Measurements from ENCODE around the gene FBXL4.

DNA sequence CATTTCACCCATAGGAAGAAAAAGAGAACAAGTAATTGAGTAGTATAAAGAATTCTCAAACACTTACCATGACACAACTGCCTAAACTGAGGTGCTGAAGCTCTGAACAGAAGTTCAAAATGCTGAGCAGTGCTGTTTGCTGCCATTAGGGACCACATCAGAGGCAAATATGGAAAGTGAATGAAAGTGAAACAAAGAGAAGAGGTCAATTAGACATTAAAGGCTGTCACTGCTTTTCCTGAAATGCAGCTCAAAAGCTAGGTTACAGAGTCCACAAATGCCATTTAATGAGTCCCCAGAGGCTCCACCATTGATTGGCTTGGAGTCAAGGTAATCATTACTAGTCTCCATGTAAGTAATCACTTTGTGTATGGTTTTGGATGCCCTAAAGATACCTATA is 67.3 kb downstream of the FBXL4 start:
- no peak for TF ChIP-seq POLR2A (IDR thresholded peaks at IDR 0.05)
- TF ChIP-seq, protein P1, sequence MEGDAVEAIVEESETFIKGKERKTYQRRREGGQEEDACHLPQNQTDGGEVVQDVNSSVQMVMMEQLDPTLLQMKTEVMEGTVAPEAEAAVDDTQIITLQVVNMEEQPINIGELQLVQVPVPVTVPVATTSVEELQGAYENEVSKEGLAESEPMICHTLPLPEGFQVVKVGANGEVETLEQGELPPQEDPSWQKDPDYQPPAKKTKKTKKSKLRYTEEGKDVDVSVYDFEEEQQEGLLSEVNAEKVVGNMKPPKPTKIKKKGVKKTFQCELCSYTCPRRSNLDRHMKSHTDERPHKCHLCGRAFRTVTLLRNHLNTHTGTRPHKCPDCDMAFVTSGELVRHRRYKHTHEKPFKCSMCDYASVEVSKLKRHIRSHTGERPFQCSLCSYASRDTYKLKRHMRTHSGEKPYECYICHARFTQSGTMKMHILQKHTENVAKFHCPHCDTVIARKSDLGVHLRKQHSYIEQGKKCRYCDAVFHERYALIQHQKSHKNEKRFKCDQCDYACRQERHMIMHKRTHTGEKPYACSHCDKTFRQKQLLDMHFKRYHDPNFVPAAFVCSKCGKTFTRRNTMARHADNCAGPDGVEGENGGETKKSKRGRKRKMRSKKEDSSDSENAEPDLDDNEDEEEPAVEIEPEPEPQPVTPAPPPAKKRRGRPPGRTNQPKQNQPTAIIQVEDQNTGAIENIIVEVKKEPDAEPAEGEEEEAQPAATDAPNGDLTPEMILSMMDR (IDR thresholded peaks at IDR 0.05): no peak

All from tibial nerve (tissue), 3 donors.